ENCODE measurements around the gene TM4SF4.

TM4SF4 gene

GRCh38 chr3:149487598-149488197, 13.2 kb downstream of the TM4SF4 start:
- H3K27ac ChIP-seq (ENCODE audit: low read length), result no peak overlapping the region
- no peaks in the 10 kb centered on the region for H3K36me3 ChIP-seq (ENCODE audit: control insufficient read depth in 1 of 2, insufficient read depth in 2 of 2, low read length in 2 of 2)
- no peaks in the 10 kb centered on the region for H3K4me1 ChIP-seq (ENCODE audit: control insufficient read depth in 1 of 2, insufficient read depth in 2 of 2, low read length in 2 of 2)
- no peaks in the 10 kb centered on the region for H3K9me3 ChIP-seq (ENCODE audit: control insufficient read depth in 1 of 2, low read length in 2 of 2)
- no peaks in the 10 kb centered on the region for H3K27me3 ChIP-seq (ENCODE audit: low read depth, low read length)
- H3K4me3 ChIP-seq (ENCODE audit: low read depth in 1 of 2, low read length in 2 of 2), result no peak overlapping the region

- Histone ChIP-seq H3K27ac (ENCODE audit: low read length) (no peak overlapping the region), H3K4me1 (ENCODE audit: control insufficient read depth in 1 of 2, insufficient read depth in 2 of 2, low read length in 2 of 2) (no peaks in the 10 kb centered on the region), H3K4me3 (ENCODE audit: low read depth in 1 of 2, low read length in 2 of 2) (no peak overlapping the region), H3K36me3 (ENCODE audit: control insufficient read depth in 1 of 2, insufficient read depth in 2 of 2, low read length in 2 of 2) (no peaks in the 10 kb centered on the region), H3K27me3 (ENCODE audit: low read depth, low read length) (no peaks in the 10 kb centered on the region), H3K9me3 (ENCODE audit: control insufficient read depth in 1 of 2, low read length in 2 of 2) (no peaks in the 10 kb centered on the region)
These were observed 14.7 kb downstream of the TM4SF4 start for GRCh38 chr3:149489060-149489690.

GRCh38 chr3:149490260-149490971, 15.9 kb downstream of the TM4SF4 start:
- Histone ChIP-seq H3K4me1 (ENCODE audit: control insufficient read depth in 1 of 2, insufficient read depth in 2 of 2, low read length in 2 of 2) (no peaks in the 10 kb centered on the region), H3K9me3 (ENCODE audit: control insufficient read depth in 1 of 2, low read length in 2 of 2) (no peaks in the 10 kb centered on the region), H3K36me3 (ENCODE audit: control insufficient read depth in 1 of 2, insufficient read depth in 2 of 2, low read length in 2 of 2) (no peaks in the 10 kb centered on the region), H3K27ac (ENCODE audit: low read length) (no peak overlapping the region), H3K27me3 (ENCODE audit: low read depth, low read length) (no peaks in the 10 kb centered on the region), H3K4me3 (ENCODE audit: low read depth in 1 of 2, low read length in 2 of 2) (no peak overlapping the region)

GRCh38 chr3:149493315-149494021, 19.0 kb downstream of the TM4SF4 start:
- Histone ChIP-seq H3K36me3 (ENCODE audit: control insufficient read depth in 1 of 2, insufficient read depth in 2 of 2, low read length in 2 of 2) (no peaks in the 10 kb centered on the region), H3K9me3 (ENCODE audit: control insufficient read depth in 1 of 2, low read length in 2 of 2) (no peaks in the 10 kb centered on the region), H3K4me3 (ENCODE audit: low read depth in 1 of 2, low read length in 2 of 2) (no peak overlapping the region), H3K27ac (ENCODE audit: low read length) (no peak overlapping the region), H3K27me3 (ENCODE audit: low read depth, low read length) (no peaks in the 10 kb centered on the region), H3K4me1 (ENCODE audit: control insufficient read depth in 1 of 2, insufficient read depth in 2 of 2, low read length in 2 of 2) (no peaks in the 10 kb centered on the region)

GRCh38 chr3:149494022-149494758, 19.7 kb downstream of the TM4SF4 start:
- no peaks in the 10 kb centered on the region for H3K36me3 ChIP-seq (ENCODE audit: control insufficient read depth in 1 of 2, insufficient read depth in 2 of 2, low read length in 2 of 2)
- no peak overlapping the region for H3K4me3 ChIP-seq (ENCODE audit: low read depth in 1 of 2, low read length in 2 of 2)
- H3K4me1 ChIP-seq (ENCODE audit: control insufficient read depth in 1 of 2, insufficient read depth in 2 of 2, low read length in 2 of 2), result no peaks in the 10 kb centered on the region
- no peak overlapping the region for H3K27ac ChIP-seq (ENCODE audit: low read length)
- no peaks in the 10 kb centered on the region for H3K9me3 ChIP-seq (ENCODE audit: control insufficient read depth in 1 of 2, low read length in 2 of 2)
- no peaks in the 10 kb centered on the region for H3K27me3 ChIP-seq (ENCODE audit: low read depth, low read length)

- H3K4me3 ChIP-seq (ENCODE audit: low read depth in 1 of 2, low read length in 2 of 2), result no peak overlapping the region
These were observed 20.5 kb downstream of the TM4SF4 start for GRCh38 chr3:149494759-149495580.

GRCh38 chr3:149495581-149496125, 21.2 kb downstream of the TM4SF4 start:
- Histone ChIP-seq H3K4me3 (ENCODE audit: low read depth in 1 of 2, low read length in 2 of 2) (no peak overlapping the region), H3K9me3 (ENCODE audit: control insufficient read depth in 1 of 2, low read length in 2 of 2) (no peaks in the 10 kb centered on the region), H3K27ac (ENCODE audit: low read length) (no peak overlapping the region), H3K36me3 (ENCODE audit: control insufficient read depth in 1 of 2, insufficient read depth in 2 of 2, low read length in 2 of 2) (no peaks in the 10 kb centered on the region), H3K4me1 (ENCODE audit: control insufficient read depth in 1 of 2, insufficient read depth in 2 of 2, low read length in 2 of 2) (no peaks in the 10 kb centered on the region), H3K27me3 (ENCODE audit: low read depth, low read length) (no peaks in the 10 kb centered on the region)

More at GRCh38 chr3:149494759-149495580, 20.5 kb downstream of the TM4SF4 start:
- Histone ChIP-seq H3K27ac (ENCODE audit: low read length) (no peak overlapping the region), H3K9me3 (ENCODE audit: control insufficient read depth in 1 of 2, low read length in 2 of 2) (no peaks in the 10 kb centered on the region), H3K4me1 (ENCODE audit: control insufficient read depth in 1 of 2, insufficient read depth in 2 of 2, low read length in 2 of 2) (no peaks in the 10 kb centered on the region), H3K36me3 (ENCODE audit: control insufficient read depth in 1 of 2, insufficient read depth in 2 of 2, low read length in 2 of 2) (no peaks in the 10 kb centered on the region), H3K27me3 (ENCODE audit: low read depth, low read length) (no peaks in the 10 kb centered on the region)

- no peaks in the 10 kb centered on the region for H3K36me3 ChIP-seq (ENCODE audit: control insufficient read depth in 1 of 2, insufficient read depth in 2 of 2, low read length in 2 of 2)
- no peaks in the 10 kb centered on the region for H3K4me1 ChIP-seq (ENCODE audit: control insufficient read depth in 1 of 2, insufficient read depth in 2 of 2, low read length in 2 of 2)
- H3K27ac ChIP-seq (ENCODE audit: low read length), result no peak overlapping the region
- H3K4me3 ChIP-seq (ENCODE audit: low read depth in 1 of 2, low read length in 2 of 2), result no peak overlapping the region
- no peaks in the 10 kb centered on the region for H3K27me3 ChIP-seq (ENCODE audit: low read depth, low read length)
- no peaks in the 10 kb centered on the region for H3K9me3 ChIP-seq (ENCODE audit: control insufficient read depth in 1 of 2, low read length in 2 of 2)
These were observed 22.4 kb downstream of the TM4SF4 start for GRCh38 chr3:149496891-149497290.

- no peaks in the 10 kb centered on the region for H3K4me1 ChIP-seq (ENCODE audit: control insufficient read depth in 1 of 2, insufficient read depth in 2 of 2, low read length in 2 of 2)
- H3K27ac ChIP-seq (ENCODE audit: low read length), result no peak overlapping the region
- H3K4me3 ChIP-seq (ENCODE audit: low read depth in 1 of 2, low read length in 2 of 2), result no peak overlapping the region
- no peaks in the 10 kb centered on the region for H3K9me3 ChIP-seq (ENCODE audit: control insufficient read depth in 1 of 2, low read length in 2 of 2)
- H3K27me3 ChIP-seq (ENCODE audit: low read depth, low read length), result no peaks in the 10 kb centered on the region
- H3K36me3 ChIP-seq (ENCODE audit: control insufficient read depth in 1 of 2, insufficient read depth in 2 of 2, low read length in 2 of 2), result no peaks in the 10 kb centered on the region
These were observed 23.6 kb downstream of the TM4SF4 start for GRCh38 chr3:149497966-149498670.

GRCh38 chr3:149501524-149501923, 27.0 kb downstream of the TM4SF4 start:
- no peak overlapping the region for H3K4me3 ChIP-seq (ENCODE audit: low read depth in 1 of 2, low read length in 2 of 2)
- H3K27me3 ChIP-seq (ENCODE audit: low read depth, low read length), result no peaks in the 10 kb centered on the region
- H3K36me3 ChIP-seq (ENCODE audit: control insufficient read depth in 1 of 2, insufficient read depth in 2 of 2, low read length in 2 of 2), result no peaks in the 10 kb centered on the region
- no peaks in the 10 kb centered on the region for H3K9me3 ChIP-seq (ENCODE audit: control insufficient read depth in 1 of 2, low read length in 2 of 2)
- no peaks in the 10 kb centered on the region for H3K4me1 ChIP-seq (ENCODE audit: control insufficient read depth in 1 of 2, insufficient read depth in 2 of 2, low read length in 2 of 2)
- H3K27ac ChIP-seq (ENCODE audit: low read length), result no peak overlapping the region
